Adrenal gland (tissue), 5 donors: ENCODE data around the gene FAM107A.

ENCODE experiments used
- POLR2A ChIP-seq, 2 donors: fragments of 450-650 bp; IDR thresholded peaks; one replicate each; pipeline ENCODE4 v1.6.1; 2017; ENCODE audit warnings: antibody characterized with exemption in 2 of 2, mild to moderate bottlenecking in 2 of 2, moderate library complexity in 1 of 2
- TF ChIP-seq, protein P1 (sequence below), 6 experiments: fragments of 450-650 bp in 4 of 6; fragments of 200-600 bp in 2 of 6; sonication (generic) in 1 of 6; IDR thresholded peaks; 1 replicate in 5 of 6; 2 replicates in 1 of 6; pipeline versions ENCODE4 v1.5.1 to v1.8.0; 2016 to 2021; ENCODE audit warnings: antibody characterized with exemption in 6 of 6, mild to moderate bottlenecking in 2 of 6, moderate library complexity in 1 of 6
- donor health status: DM: no; HTN: no; CAD: no.

DNA sequence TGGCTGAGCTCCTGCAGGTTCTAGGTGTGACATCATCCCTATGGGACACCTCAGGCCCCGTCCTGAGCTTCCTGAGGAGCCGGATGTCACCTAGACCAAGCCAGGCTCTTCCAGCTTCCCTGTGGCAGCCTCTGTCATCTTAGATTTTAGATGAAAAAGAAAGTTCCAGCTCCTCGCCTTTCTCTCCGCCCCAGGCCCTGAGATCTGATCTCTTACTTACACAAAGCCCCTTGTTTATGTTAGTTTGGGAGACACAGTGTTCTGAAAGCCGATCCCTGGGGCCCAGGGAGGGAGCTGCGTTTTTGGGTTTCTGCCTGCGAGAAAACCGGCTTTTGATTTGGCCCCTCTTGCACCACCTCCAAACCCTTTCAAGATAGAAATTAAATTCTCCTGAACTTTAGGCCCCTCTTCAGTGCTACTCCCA lies 40.2 kb upstream of the FAM107A start:
- TF ChIP-seq POLR2A (IDR thresholded peaks at IDR 0.05), result no peak
- TF ChIP-seq, protein P1, sequence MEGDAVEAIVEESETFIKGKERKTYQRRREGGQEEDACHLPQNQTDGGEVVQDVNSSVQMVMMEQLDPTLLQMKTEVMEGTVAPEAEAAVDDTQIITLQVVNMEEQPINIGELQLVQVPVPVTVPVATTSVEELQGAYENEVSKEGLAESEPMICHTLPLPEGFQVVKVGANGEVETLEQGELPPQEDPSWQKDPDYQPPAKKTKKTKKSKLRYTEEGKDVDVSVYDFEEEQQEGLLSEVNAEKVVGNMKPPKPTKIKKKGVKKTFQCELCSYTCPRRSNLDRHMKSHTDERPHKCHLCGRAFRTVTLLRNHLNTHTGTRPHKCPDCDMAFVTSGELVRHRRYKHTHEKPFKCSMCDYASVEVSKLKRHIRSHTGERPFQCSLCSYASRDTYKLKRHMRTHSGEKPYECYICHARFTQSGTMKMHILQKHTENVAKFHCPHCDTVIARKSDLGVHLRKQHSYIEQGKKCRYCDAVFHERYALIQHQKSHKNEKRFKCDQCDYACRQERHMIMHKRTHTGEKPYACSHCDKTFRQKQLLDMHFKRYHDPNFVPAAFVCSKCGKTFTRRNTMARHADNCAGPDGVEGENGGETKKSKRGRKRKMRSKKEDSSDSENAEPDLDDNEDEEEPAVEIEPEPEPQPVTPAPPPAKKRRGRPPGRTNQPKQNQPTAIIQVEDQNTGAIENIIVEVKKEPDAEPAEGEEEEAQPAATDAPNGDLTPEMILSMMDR (IDR thresholded peaks at IDR 0.05), result no peak
